Activated CD8-positive, alpha-beta T cell treated with anti-CD3 and anti-CD28 coated beads for 36 hours (primary cell): ENCODE data around the gene HAUS6. TPM values are rescaled to one million over a fixed set of nuclear protein-coding genes. Genes with fewer than 3 reads are reported as not detected.

Source experiments
- ATAC-seq: fragments of 200-7000 bp; cut with Tn5 transposase; one replicate; pipeline ENCODE4 v1.10.0; 2021; ENCODE audit warnings: mild to moderate bottlenecking, moderate library complexity
- CTCF ChIA-PET: fragments of 350-600 bp; sonication (Branson Sonifier 250); formaldehyde crosslinking; loops from one replicate; lab custom pipeline; 2021; ENCODE audit warnings: antibody characterized with exemption; lab: Charles Lee
- POLR2A ChIA-PET: fragments of 350-600 bp; sonication (Branson Sonifier 250); formaldehyde crosslinking; loops from one replicate; lab custom pipeline; 2021; ENCODE audit warnings: antibody characterized with exemption; lab: Charles Lee
- DNase-seq: peaks from one replicate; pipeline ENCODE4 v3.0.0-alpha.2; 2020
- H3K27ac Mint-ChIP-seq: one replicate; pipeline ENCODE4 v1.8.0; 2021; ENCODE audit warnings: mild to moderate bottlenecking, mixed read lengths
- H3K27me3 Mint-ChIP-seq: one replicate; pipeline ENCODE4 v1.8.0; 2021; ENCODE audit warnings: mixed read lengths
- H3K36me3 Mint-ChIP-seq: one replicate; pipeline ENCODE4 v1.8.0; 2021; ENCODE audit warnings: low read depth, mixed read lengths
- H3K4me1 Mint-ChIP-seq: one replicate; pipeline ENCODE4 v1.8.0; 2021; ENCODE audit warnings: low read depth, mixed read lengths
- H3K4me3 Mint-ChIP-seq: one replicate; pipeline ENCODE4 v1.8.0; 2021; ENCODE audit warnings: mild to moderate bottlenecking, moderate library complexity, mixed read lengths
- H3K9me3 Mint-ChIP-seq: one replicate; pipeline ENCODE4 v1.8.0; 2021; ENCODE audit warnings: mixed read lengths
- CTCF ChIP-seq: fragments of 200-600 bp; IDR thresholded peaks from one replicate; pipeline ENCODE4 v1.8.0; 2022; ENCODE audit warnings: antibody characterized with exemption, mild to moderate bottlenecking
- intact Hi-C: fragments of 100-400 bp; cut with micrococcal nuclease; formaldehyde crosslinking; loops from one replicate; pipeline ENCODE4 v1.10.0; 2022
- total RNA-seq, 2 experiments: library from RNA; stranded (reverse); gene quantifications; one replicate each; pipeline ENCODE4 v1.2.3, GENCODE V29; 2021

Gene HAUS6
- total RNA-seq, 2 experiments from 2014 or later: 30.8 to 35.8 TPM

GRCh38 chr9:19148187-19148586 lies 45.5 kb upstream of the HAUS6 start:
- POLR2A ChIA-PET: no interaction called here
- H3K4me3 Mint-ChIP-seq: no peak overlapping the region
- H3K9me3 Mint-ChIP-seq: no peaks in the 10 kb centered on the region

GRCh38 chr9:19146441-19147024 lies 43.8 kb upstream of the HAUS6 start:
- Mint-ChIP-seq H3K4me3 (no peak overlapping the region), H3K4me1 (no peaks in the 10 kb centered on the region), H3K36me3 (no peaks in the 10 kb centered on the region), H3K9me3 (no peaks in the 10 kb centered on the region), H3K27me3 (no peaks in the 10 kb centered on the region), H3K27ac (no peak overlapping the region)
- ATAC-seq: no peak
- no peak for TF ChIP-seq CTCF
- DNase-seq: no peak
- ChIA-PET POLR2A (interaction anchor here (1.2 kb wide), 1 partner anchor 234 kb away, joined by 3 read pairs; the partner anchor contains the start of gene RPS6), CTCF (no interaction called here)
- intact Hi-C loops: no loop called here

More at GRCh38 chr9:19148187-19148586, 45.5 kb upstream of the HAUS6 start:
- ATAC-seq (no peak), DNase-seq (no peak)
- no peaks in the 10 kb centered on the region for H3K4me1 Mint-ChIP-seq
- CTCF ChIA-PET: no interaction called here
- intact Hi-C loops: no loop called here
- no peak for TF ChIP-seq CTCF
- no peaks in the 10 kb centered on the region for H3K27me3 Mint-ChIP-seq
- H3K27ac Mint-ChIP-seq: no peak overlapping the region
- H3K36me3 Mint-ChIP-seq: no peaks in the 10 kb centered on the region

GRCh38 chr9:19145881-19146280 lies 43.2 kb upstream of the HAUS6 start:
- ATAC-seq (no peak), DNase-seq (no peak)
- Mint-ChIP-seq H3K36me3 (no peaks in the 10 kb centered on the region), H3K27ac (no peak overlapping the region), H3K9me3 (no peaks in the 10 kb centered on the region), H3K4me1 (no peaks in the 10 kb centered on the region), H3K4me3 (no peak overlapping the region), H3K27me3 (no peaks in the 10 kb centered on the region)
- ChIA-PET POLR2A (no interaction called here), CTCF (no interaction called here)
- intact Hi-C loops: no loop called here
- TF ChIP-seq CTCF: no peak

GRCh38 chr9:19140259-19140658 lies 37.6 kb upstream of the HAUS6 start:
- no peaks in the 10 kb centered on the region for H3K36me3 Mint-ChIP-seq

More at GRCh38 chr9:19140259-19140658, 37.6 kb upstream of the HAUS6 start:
- Mint-ChIP-seq H3K4me3 (no peak overlapping the region), H3K27ac (no peak overlapping the region), H3K27me3 (no peaks in the 10 kb centered on the region), H3K9me3 (no peaks in the 10 kb centered on the region), H3K4me1 (peaks cover 2% of the 10 kb centered on the region)
- no peak for TF ChIP-seq CTCF
- CTCF ChIA-PET: no interaction called here
- POLR2A ChIA-PET: no interaction called here
- ATAC-seq (no peak), DNase-seq (no peak)
- intact Hi-C loops: no loop called here
